WTC11 (cell line): ENCODE results near the gene GJB1. TPM values are rescaled to one million over a fixed set of nuclear protein-coding genes. Genes with fewer than 3 reads are reported as not detected.

Experiments
- ATAC-seq: fragments of 200-7000 bp; cut with Tn5 transposase; 2 replicates; pipeline ENCODE4 v1.10.0; 2021; ENCODE audit warnings: mild to moderate bottlenecking, moderate library complexity
- CTCF ChIA-PET: fragments of 300-600 bp; sonication (Branson Sonifier 250); formaldehyde crosslinking; loops from one replicate; lab custom pipeline; 2021; ENCODE audit warnings: antibody characterized with exemption; lab: Charles Lee
- POLR2A ChIA-PET: fragments of 350-600 bp; sonication (Branson Sonifier 250); formaldehyde crosslinking; loops from one replicate; lab custom pipeline; 2021; ENCODE audit warnings: antibody characterized with exemption; lab: Charles Lee
- DNase-seq: peaks from one replicate; pipeline ENCODE4 v3.0.0; 2021; ENCODE audit warnings: low spot score
- H3K27ac Mint-ChIP-seq: 2 replicates; pipeline ENCODE4 v1.8.0; 2021; ENCODE audit warnings: mixed read lengths
- H3K27me3 Mint-ChIP-seq: 2 replicates; pipeline ENCODE4 v1.8.0; 2021; ENCODE audit warnings: low read depth, mild to moderate bottlenecking, moderate library complexity, mixed read lengths
- H3K36me3 Mint-ChIP-seq: 2 replicates; pipeline ENCODE4 v1.8.0; 2021; ENCODE audit warnings: mixed read lengths
- H3K4me1 Mint-ChIP-seq: 2 replicates; pipeline ENCODE4 v1.8.0; 2022; ENCODE audit warnings: mixed read lengths
- H3K4me3 Mint-ChIP-seq: 2 replicates; pipeline ENCODE4 v1.8.0; 2021; ENCODE audit warnings: mild to moderate bottlenecking, moderate library complexity, mixed read lengths
- H3K9me3 Mint-ChIP-seq: 2 replicates; pipeline ENCODE4 v1.8.0; 2021; ENCODE audit warnings: mixed read lengths
- CBFB ChIP-seq: sonication (generic); formaldehyde crosslinking; IDR thresholded peaks from 2 replicates; pipeline ENCODE4 v1.8.1; 2022; ENCODE audit warnings: mild to moderate bottlenecking, low read depth, missing genetic modification reagents
- E2F4 ChIP-seq: sonication (generic); formaldehyde crosslinking; IDR thresholded peaks from 2 replicates; pipeline ENCODE4 v1.8.1; 2022; ENCODE audit warnings: low read depth, mild to moderate bottlenecking, moderate library complexity, missing genetic modification reagents, borderline replicate concordance
- GRHL2 ChIP-seq: fragments of 250-450 bp; sonication (Bioruptor Pico); IDR thresholded peaks from 2 replicates; pipeline ENCODE4 v1.8.0; 2022; ENCODE audit warnings: mild to moderate bottlenecking, moderate library complexity; ENCODE audit not compliant: insufficient replicate concordance, severe bottlenecking
- GTF2I ChIP-seq: fragments of 250-450 bp; sonication (Bioruptor Pico); conservative IDR thresholded peaks from 2 replicates; pipeline ENCODE4 v1.4.0; 2021; ENCODE audit warnings: mild to moderate bottlenecking
- HMGA2 ChIP-seq: fragments of 250-450 bp; sonication (Bioruptor Pico); IDR thresholded peaks from 2 replicates; pipeline ENCODE4 v1.4.0; 2021; ENCODE audit warnings: mild to moderate bottlenecking, moderate library complexity
- JUN ChIP-seq: sonication (generic); formaldehyde crosslinking; IDR thresholded peaks from 2 replicates; pipeline ENCODE4 v1.8.0; 2023; ENCODE audit warnings: mild to moderate bottlenecking, missing genetic modification reagents
- NFE2L1 ChIP-seq: sonication (generic); formaldehyde crosslinking; IDR thresholded peaks from 2 replicates; pipeline ENCODE4 v1.8.1; 2023; ENCODE audit warnings: missing genetic modification reagents
- NR2C2 ChIP-seq: sonication (generic); formaldehyde crosslinking; IDR thresholded peaks from 2 replicates; pipeline ENCODE4 v1.8.0; 2022; ENCODE audit warnings: mild to moderate bottlenecking, missing genetic modification reagents
- PRRX2 ChIP-seq: fragments of 250-450 bp; sonication (Bioruptor Pico); IDR thresholded peaks from 2 replicates; pipeline ENCODE4 v1.8.0; 2021; ENCODE audit warnings: mild to moderate bottlenecking
- SMAD3 ChIP-seq: sonication (generic); formaldehyde crosslinking; IDR thresholded peaks from 2 replicates; pipeline ENCODE4 v1.8.0; 2022; ENCODE audit warnings: missing genetic modification reagents, mild to moderate bottlenecking, borderline replicate concordance
- SOX15 ChIP-seq: fragments of 250-450 bp; sonication (Bioruptor Pico); IDR thresholded peaks from 2 replicates; pipeline ENCODE4 v1.9.0; 2021; ENCODE audit warnings: mild to moderate bottlenecking
- STAT6 ChIP-seq: sonication (generic); formaldehyde crosslinking; conservative IDR thresholded peaks from 2 replicates; pipeline ENCODE4 v1.8.1; 2023; ENCODE audit warnings: mild to moderate bottlenecking, low read depth, missing genetic modification reagents, moderate library complexity
- TEAD1 ChIP-seq: sonication (generic); formaldehyde crosslinking; IDR thresholded peaks from 2 replicates; pipeline ENCODE4 v1.8.0; 2022; ENCODE audit warnings: mild to moderate bottlenecking, missing genetic modification reagents
- ZBTB21 ChIP-seq: sonication (generic); formaldehyde crosslinking; IDR thresholded peaks from 2 replicates; pipeline ENCODE4 v1.8.1; 2023; ENCODE audit warnings: mild to moderate bottlenecking, missing genetic modification reagents, borderline replicate concordance
- ZNF219 ChIP-seq: sonication (generic); formaldehyde crosslinking; IDR thresholded peaks from 2 replicates; pipeline ENCODE4 v1.8.0; 2023; ENCODE audit warnings: missing genetic modification reagents, mild to moderate bottlenecking, borderline replicate concordance
- ZNF232 ChIP-seq: sonication (generic); formaldehyde crosslinking; IDR thresholded peaks from 2 replicates; pipeline ENCODE4 v1.8.0; 2022; ENCODE audit warnings: mild to moderate bottlenecking, missing genetic modification reagents
- ZNF396 ChIP-seq: fragments of 250-450 bp; sonication (Bioruptor Pico); IDR thresholded peaks from 2 replicates; pipeline ENCODE4 v1.8.0; 2021; ENCODE audit warnings: mild to moderate bottlenecking, moderate library complexity, borderline replicate concordance
- ZNF512 ChIP-seq: sonication (generic); formaldehyde crosslinking; IDR thresholded peaks from 2 replicates; pipeline ENCODE4 v1.8.1; 2022; ENCODE audit warnings: missing genetic modification reagents, borderline replicate concordance
- total RNA-seq: library from RNA; stranded (reverse); gene quantifications from 3 replicates; pipeline ENCODE4 v1.2.3, GENCODE V29; 2021
- TF ChIP-seq, protein P1 (sequence below): fragments of 250-450 bp; sonication (Bioruptor Pico); IDR thresholded peaks from 2 replicates; pipeline ENCODE4 v1.9.0; 2021; ENCODE audit warnings: mild to moderate bottlenecking
- TF ChIP-seq, protein P2 (sequence below): fragments of 250-450 bp; sonication (Bioruptor Pico); IDR thresholded peaks from 2 replicates; pipeline ENCODE4 v1.8.0; 2021; ENCODE audit warnings: mild to moderate bottlenecking
- TF ChIP-seq, protein P3 (sequence below): fragments of 250-450 bp; sonication (Bioruptor Pico); IDR thresholded peaks from 2 replicates; pipeline ENCODE4 v1.9.0; 2021; ENCODE audit warnings: moderate library complexity, mild to moderate bottlenecking, inconsistent platforms, borderline replicate concordance

The GJB1 gene
- total RNA-seq, 1 experiment from 2014 or later: 0.17 TPM

GRCh38 chrX:71217298-71217697 is 5.7 kb upstream of the GJB1 start (continued):
- TF ChIP-seq, protein P1, sequence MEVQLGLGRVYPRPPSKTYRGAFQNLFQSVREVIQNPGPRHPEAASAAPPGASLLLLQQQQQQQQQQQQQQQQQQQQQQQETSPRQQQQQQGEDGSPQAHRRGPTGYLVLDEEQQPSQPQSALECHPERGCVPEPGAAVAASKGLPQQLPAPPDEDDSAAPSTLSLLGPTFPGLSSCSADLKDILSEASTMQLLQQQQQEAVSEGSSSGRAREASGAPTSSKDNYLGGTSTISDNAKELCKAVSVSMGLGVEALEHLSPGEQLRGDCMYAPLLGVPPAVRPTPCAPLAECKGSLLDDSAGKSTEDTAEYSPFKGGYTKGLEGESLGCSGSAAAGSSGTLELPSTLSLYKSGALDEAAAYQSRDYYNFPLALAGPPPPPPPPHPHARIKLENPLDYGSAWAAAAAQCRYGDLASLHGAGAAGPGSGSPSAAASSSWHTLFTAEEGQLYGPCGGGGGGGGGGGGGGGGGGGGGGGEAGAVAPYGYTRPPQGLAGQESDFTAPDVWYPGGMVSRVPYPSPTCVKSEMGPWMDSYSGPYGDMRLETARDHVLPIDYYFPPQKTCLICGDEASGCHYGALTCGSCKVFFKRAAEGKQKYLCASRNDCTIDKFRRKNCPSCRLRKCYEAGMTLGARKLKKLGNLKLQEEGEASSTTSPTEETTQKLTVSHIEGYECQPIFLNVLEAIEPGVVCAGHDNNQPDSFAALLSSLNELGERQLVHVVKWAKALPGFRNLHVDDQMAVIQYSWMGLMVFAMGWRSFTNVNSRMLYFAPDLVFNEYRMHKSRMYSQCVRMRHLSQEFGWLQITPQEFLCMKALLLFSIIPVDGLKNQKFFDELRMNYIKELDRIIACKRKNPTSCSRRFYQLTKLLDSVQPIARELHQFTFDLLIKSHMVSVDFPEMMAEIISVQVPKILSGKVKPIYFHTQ (CRISPR knock-in tag): no peak

DNA sequence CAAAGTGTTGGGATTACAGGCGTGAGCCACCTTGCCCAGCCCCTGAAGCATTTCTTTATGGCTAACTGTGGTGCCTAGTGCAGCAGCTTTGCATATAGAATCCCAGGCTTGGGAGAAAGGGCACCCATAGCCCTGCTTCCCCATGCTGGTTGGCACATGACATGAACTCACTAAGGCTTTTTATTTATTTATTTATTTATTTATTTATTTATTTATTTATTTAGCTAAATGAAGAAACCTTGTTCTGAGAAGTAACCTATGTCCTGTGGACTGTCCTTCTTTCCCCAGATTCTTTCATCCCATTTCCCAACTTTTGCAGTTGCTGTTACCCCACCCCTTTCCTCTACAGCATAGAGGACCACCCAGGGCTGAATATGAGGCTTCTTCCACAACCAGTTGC is 1.9 kb upstream of the GJB1 start:
- no peak for DNase-seq
- H3K9me3 Mint-ChIP-seq: no peaks in the 10 kb centered on the region
- TF ChIP-seq SOX15 (CRISPR knock-in tag) (no peak), PRRX2 (no peak), NFE2L1 (CRISPR knock-in tag) (no peak), GRHL2 (CRISPR knock-in tag) (no peak), ZNF219 (no peak), STAT6 (no peak), NR2C2 (CRISPR knock-in tag) (no peak), JUN (no peak), SMAD3 (CRISPR knock-in tag) (no peak), TEAD1 (CRISPR knock-in tag) (no peak), CBFB (no peak), ZBTB21 (no peak), GTF2I (CRISPR knock-in tag) (no peak), ZNF232 (CRISPR knock-in tag) (no peak), HMGA2 (CRISPR knock-in tag) (no peak), E2F4 (CRISPR knock-in tag) (no peak), ZNF512 (CRISPR knock-in tag) (no peak), ZNF396 (CRISPR knock-in tag) (no peak)
- TF ChIP-seq, protein P2, sequence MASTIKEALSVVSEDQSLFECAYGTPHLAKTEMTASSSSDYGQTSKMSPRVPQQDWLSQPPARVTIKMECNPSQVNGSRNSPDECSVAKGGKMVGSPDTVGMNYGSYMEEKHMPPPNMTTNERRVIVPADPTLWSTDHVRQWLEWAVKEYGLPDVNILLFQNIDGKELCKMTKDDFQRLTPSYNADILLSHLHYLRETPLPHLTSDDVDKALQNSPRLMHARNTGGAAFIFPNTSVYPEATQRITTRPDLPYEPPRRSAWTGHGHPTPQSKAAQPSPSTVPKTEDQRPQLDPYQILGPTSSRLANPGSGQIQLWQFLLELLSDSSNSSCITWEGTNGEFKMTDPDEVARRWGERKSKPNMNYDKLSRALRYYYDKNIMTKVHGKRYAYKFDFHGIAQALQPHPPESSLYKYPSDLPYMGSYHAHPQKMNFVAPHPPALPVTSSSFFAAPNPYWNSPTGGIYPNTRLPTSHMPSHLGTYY (CRISPR knock-in tag): no peak
- TF ChIP-seq, protein P3, sequence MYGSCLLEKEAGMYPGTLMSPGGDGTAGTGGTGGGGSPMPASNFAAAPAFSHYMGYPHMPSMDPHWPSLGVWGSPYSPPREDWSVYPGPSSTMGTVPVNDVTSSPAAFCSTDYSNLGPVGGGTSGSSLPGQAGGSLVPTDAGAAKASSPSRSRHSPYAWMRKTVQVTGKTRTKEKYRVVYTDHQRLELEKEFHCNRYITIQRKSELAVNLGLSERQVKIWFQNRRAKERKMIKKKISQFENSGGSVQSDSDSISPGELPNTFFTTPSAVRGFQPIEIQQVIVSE: no peak
- TF ChIP-seq, all 79 proteins: peak for 0
- H3K4me1 Mint-ChIP-seq: peaks cover 33% of the 10 kb centered on the region
- no peaks in the 10 kb centered on the region for H3K36me3 Mint-ChIP-seq
- ATAC-seq: no peak
- CTCF ChIA-PET: interaction anchor here (0.6 kb wide), 1 partner anchor 15 kb away, joined by 4 read pairs; no protein-coding TSS in a partner anchor
- H3K27me3 Mint-ChIP-seq: no peaks in the 10 kb centered on the region
- no peak overlapping the region for H3K27ac Mint-ChIP-seq
- POLR2A ChIA-PET: no interaction called here
- H3K4me3 Mint-ChIP-seq: no peak overlapping the region
